HG02610 (cell line): Measurements from ENCODE around the gene ECI1.
"Not testable (repeated sequence)": the region's sequence is repeated elsewhere in the genome, so short reads cannot be mapped to it uniquely, and the experiment has no call there.

Experiments
- ATAC-seq: cut with Tn5 transposase; IDR thresholded peaks from one replicate; pipeline ENCODE4 v1.9.1; 2021; ENCODE audit warnings: mild to moderate bottlenecking, moderate library complexity; ENCODE audit not compliant: unreplicated experiment

Gene ECI1

GRCh38 chr16:2257726-2258125, 6.3 kb upstream of the ECI1 start:
- no peak for ATAC-seq

DNA sequence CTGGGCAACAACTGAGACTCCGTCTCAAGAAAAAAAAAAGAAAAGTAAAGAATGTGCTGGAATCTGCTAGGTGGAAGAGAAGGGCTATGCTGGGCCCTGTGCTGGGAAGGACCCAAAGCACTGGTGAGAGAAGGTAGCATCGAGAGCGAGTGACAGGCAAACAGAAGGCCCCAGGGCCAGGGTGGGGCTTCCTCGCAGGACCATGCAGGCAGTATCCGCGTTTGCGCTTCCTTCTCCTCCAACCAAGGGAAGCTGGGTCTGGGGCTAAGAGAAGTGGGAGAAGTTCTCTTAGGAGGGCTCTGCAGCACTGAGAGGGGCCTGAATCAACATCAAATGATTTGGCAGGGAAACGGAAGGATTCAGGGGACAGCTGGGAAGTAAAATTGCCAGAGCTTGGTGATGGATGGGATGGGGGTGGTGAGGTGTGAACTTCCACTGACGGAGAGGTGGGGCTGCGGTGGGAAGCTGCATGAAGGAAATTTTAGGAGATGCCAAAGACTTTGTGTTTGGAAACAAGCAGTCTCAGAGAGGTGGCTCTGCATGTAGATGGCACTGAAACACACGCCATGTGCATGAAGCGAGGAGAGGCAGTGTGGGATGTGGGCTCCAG, 5.2 kb upstream of the ECI1 start:
- ATAC-seq, result no peak

DNA sequence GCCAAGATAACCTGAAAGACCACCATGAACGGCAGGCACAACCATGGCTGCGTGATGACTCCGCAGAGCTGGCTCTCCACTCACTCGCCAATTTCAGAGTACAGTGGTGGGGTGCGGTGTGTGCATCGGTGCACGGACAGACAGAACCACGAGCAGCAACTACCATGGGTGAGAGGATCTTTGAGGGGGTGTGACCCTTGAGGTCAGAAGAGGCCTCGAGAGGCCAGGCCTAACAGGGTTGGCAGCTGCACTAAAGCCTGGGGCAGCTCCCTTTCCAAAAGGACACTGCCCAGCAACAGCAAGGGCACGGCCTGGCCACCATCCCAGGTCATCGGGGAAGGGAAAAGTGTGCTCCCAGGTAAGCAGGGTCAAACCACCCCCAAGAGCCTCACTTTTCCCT, 1.9 kb upstream of the ECI1 start:
- no peak for ATAC-seq

GRCh38 chr16:2252806-2253148, 1.4 kb upstream of the ECI1 start:
- ATAC-seq, result no peak

DNA sequence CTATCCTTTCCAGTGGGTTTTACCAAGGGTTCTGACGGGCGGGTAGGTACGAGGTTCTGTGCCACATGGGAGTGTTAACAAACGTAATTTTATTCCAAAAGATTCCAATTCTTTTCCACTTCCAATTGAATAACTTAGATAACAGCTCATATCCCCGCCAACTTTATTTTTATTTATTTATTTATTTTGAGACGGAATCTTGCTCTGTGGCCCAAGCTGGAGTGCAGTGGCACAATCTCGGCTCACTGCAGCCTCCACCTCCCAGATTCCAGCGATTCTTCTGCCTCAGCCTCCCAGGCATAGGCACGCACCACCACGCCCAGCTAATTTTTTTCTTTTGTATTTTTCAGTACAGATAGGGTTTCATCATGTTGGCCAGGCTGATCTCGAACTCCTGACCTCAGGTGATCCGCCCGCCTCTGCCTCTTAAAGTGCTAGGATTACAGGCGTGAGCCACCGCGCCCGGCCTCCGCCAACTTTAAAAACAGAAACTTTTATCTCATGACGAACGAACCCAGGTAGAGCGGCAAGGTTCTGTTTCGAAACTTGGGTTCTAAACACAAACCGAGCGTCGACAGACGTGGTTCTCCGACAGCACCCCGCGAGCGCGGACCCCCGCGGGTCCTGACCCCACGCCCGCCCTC, 613 bp downstream of the ECI1 start:
- peak; percentile 6 for ATAC-seq

DNA sequence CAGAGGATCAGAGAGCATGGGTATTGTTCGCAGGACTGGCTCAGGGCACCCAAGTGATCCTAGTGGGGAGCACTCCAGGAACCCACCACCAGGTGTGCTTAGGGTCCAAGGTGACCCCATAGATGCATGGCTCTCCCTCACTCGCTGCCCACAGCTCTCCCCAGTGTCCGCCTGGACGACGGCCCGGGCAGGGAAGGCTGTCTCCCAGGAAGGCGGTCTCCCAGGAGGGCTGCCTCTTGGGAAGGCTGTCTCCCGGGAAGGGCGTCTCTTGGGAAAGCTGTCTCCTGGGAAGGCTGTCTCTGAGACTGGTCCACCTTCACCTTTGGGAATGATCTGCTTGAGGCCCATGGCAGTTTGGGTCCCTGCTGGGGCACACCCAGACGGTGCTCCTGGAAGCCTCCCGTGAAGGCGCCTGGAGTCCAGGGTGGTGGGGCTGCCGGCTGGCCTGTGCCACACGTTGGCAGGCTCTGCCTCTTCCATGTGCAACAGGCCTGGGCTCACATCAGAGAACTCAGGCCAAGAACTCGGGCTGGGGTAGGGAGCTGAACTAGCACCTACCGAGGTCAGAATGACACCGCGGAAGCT, 5.0 kb downstream of the ECI1 start:
- no peak for ATAC-seq

- ATAC-seq, result no peak
These were observed 6.2 kb downstream of the ECI1 start for GRCh38 chr16:2244926-2245795.

- ATAC-seq, result no peak
These were observed 7.1 kb downstream of the ECI1 start for GRCh38 chr16:2244301-2244700.

DNA sequence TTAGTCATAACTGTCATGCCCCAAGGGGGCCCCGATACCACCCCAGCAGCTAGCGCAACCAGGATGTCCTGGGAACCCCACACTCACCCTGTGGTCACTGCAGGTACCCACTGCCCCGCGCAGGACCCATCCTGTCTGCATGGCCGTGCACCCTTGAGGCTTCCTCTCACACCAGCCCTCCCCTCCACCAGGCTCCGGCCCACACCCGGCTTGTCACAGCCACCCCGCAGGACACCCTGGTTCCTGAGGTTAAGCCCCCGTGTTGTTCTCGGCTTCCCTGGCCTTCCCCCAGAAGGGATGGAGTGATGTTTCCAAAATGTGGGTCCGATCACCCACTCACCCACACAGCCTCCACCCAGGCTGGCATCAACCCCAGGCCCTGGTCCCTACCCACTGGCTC, 7.6 kb downstream of the ECI1 start:
- no peak for ATAC-seq

GRCh38 chr16:2243031-2243528, 8.3 kb downstream of the ECI1 start:
- no peak for ATAC-seq

DNA sequence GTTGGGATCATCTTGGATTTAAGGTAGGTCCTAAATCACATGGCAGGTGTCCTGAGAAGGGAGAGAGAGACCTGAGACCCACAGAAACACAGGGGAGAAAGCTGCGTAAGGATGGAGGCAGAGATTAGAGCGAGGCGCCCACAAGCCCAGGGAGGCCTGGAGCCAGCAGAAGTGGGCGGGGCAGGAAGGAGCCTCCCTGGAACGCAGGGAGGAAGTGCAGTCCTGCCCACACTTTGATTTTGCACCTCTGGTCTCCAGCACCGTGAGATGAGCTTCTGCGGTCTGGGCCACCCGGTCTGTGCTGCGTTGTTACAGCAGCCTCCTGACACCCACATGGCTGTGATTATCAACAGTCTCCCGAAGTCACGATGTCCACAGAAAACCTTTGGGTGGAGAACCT, 8.8 kb downstream of the ECI1 start:
- ATAC-seq, result no peak

GRCh38 chr16:2240331-2240730, 11.1 kb downstream of the ECI1 start:
- not testable (repeated sequence) for ATAC-seq

GRCh38 chr16:2238838-2239675, 12.3 kb downstream of the ECI1 start:
- no peak for ATAC-seq

GRCh38 chr16:2238150-2238837, 13.1 kb downstream of the ECI1 start:
- ATAC-seq, result no peak

- ATAC-seq, result no peak
These were observed 13.8 kb downstream of the ECI1 start for GRCh38 chr16:2237493-2238149.

GRCh38 chr16:2237102-2237482, 14.3 kb downstream of the ECI1 start:
- ATAC-seq, result no peak

DNA sequence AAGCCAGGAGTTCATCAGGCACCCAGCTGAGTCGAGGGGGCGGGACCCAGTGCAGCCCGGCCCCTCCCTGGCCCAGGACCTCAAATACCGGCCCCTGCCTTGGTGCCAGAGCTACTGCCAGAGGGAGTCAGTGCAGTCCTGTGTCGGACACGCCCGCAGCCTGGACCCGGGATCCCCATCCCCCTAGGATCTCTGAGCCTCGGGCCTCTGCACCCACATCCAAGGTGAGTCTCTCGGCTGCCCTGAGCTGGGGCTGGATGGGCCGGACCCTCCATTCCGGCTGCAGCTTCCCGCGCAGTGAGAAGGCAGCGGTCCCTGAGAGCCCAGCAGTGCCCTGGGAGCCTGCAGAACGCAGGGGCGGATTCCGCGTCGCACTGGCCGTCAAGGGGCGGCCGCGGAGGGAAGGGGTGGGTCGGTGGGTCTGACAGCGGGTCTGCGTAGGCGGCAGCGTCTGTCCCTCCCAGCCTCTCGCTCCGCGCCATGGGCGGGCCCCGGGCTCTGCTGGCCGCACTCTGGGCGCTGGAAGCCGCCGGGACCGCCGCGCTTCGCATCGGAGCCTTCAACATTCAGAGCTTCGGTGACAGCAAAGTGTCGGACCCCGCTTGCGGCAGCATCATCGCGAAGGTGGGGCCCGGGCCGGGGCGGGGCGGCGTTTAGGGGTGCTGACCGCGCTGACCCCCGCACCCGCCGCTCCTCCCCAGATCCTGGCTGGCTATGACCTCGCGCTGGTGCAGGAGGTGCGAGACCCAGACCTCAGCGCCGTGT, 14.9 kb downstream of the ECI1 start, which contains the start of gene DNASE1L2:
TSS of gene DNASE1L2 (plus strand) at position 108 of the 765 bp plus-strand sequence. CDS start at position 481, 373 bp downstream.
- ATAC-seq, result no peak

DNA sequence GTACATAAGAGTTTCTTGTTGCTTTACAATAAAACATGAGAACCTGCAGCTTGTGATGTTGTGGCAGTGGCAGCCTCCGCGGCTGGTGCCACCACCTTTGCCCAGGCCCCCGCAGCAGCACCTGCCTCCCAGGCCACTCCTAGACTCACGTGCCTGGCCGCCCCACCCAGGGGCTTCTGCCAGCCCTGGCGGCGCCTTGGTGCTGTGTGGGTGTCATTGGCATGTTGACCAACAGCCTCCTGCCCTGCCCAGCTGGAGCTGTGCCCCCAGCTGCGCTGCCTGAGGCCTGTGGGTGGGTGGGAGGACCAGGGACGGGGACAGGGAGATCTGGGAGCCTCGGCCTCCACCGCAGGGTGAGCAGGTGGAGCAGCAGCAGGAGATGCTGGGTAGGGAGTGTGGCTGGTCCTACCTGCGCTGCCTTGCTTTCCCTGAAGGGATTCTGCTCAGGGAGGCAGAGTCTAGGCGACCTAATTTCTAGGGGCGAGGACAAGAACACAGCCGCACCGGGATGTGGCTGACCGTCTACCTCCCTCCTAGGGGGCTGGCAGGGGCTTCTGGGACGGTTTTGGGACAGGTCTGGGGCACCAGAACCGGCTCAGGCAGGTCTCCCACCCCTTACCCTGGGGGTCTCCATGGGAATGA, 15.6 kb downstream of the ECI1 start:
- ATAC-seq, result no peak
